GM12875 (cell line): ENCODE data around the gene NFIA.

ENCODE experiments used
- H3K4me3 ChIP-seq: one replicate; pipeline ENCODE4 v1.5.1; 2011; ENCODE audit warnings: low read depth, low read length, control low read depth
- CTCF ChIP-seq: IDR thresholded peaks from 2 replicates; pipeline ENCODE4 v1.5.1; 2011; ENCODE audit warnings: low read depth, mild to moderate bottlenecking, control low read depth, inconsistent platforms, low read length, moderate library complexity, borderline replicate concordance; ENCODE audit not compliant: insufficient read depth

Gene NFIA

GRCh38 chr1:61077676-61078541, 4.5 kb upstream of the NFIA start:
- no peak overlapping the region for H3K4me3 ChIP-seq
- no peak for TF ChIP-seq CTCF

- H3K4me3 ChIP-seq, result no peak overlapping the region
- TF ChIP-seq CTCF, result no peak
Measured at GRCh38 chr1:61078618-61079295, 3.6 kb upstream of the NFIA start.

GRCh38 chr1:61079296-61079897, 3.0 kb upstream of the NFIA start:
- TF ChIP-seq CTCF, result no peak
- no peak overlapping the region for H3K4me3 ChIP-seq

GRCh38 chr1:61079898-61080336, 2.4 kb upstream of the NFIA start:
- H3K4me3 ChIP-seq, result no peak overlapping the region
- TF ChIP-seq CTCF, result no peak

GRCh38 chr1:61080413-61081143, 1.8 kb upstream of the NFIA start:
- H3K4me3 ChIP-seq, result no peak overlapping the region
- no peak for TF ChIP-seq CTCF

GRCh38 chr1:61081144-61081685, 1.1 kb upstream of the NFIA start:
- H3K4me3 ChIP-seq, result no peak overlapping the region
- no peak for TF ChIP-seq CTCF
